ENCODE measurements around the gene STX19.
"Not testable (repeated sequence)": the region's sequence is repeated elsewhere in the genome, so short reads cannot be mapped to it uniquely, and the experiment has no call there.

Gene STX19

GRCh38 chr3:93973131-93974126 lies 55.0 kb downstream of the STX19 start, which contains the start of gene PROS1:
Gene PROS1 (minus strand): TSS chr3:93973896. CDS start chr3:93973749, 147 bp downstream.
- TF ChIP-seq, protein P1, sequence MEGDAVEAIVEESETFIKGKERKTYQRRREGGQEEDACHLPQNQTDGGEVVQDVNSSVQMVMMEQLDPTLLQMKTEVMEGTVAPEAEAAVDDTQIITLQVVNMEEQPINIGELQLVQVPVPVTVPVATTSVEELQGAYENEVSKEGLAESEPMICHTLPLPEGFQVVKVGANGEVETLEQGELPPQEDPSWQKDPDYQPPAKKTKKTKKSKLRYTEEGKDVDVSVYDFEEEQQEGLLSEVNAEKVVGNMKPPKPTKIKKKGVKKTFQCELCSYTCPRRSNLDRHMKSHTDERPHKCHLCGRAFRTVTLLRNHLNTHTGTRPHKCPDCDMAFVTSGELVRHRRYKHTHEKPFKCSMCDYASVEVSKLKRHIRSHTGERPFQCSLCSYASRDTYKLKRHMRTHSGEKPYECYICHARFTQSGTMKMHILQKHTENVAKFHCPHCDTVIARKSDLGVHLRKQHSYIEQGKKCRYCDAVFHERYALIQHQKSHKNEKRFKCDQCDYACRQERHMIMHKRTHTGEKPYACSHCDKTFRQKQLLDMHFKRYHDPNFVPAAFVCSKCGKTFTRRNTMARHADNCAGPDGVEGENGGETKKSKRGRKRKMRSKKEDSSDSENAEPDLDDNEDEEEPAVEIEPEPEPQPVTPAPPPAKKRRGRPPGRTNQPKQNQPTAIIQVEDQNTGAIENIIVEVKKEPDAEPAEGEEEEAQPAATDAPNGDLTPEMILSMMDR (IDR thresholded peaks at IDR 0.05; ENCODE audit: low read depth, low read length) = no peak
- peak; percentile 62 for DNase-seq (ENCODE audit: extremely low read depth, low read depth)

DNA sequence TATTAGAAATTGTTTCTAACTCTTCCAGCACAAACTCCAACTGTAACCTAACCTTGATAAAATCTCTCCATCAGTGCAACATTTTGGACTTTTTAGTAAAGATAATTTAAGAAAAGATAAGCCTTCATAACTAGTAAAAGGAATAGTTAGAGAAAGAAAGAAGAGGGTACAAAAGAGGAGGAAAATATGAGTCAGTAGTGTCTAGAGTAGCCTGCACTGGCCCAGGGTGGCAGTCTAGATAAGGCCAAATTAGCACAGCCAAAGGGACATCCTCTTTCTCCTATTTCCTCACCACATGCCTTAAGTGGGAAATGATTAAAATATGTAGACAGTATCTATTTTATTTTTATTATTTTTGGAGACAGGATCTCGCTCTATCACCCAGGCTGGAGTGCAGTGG lies 58.4 kb downstream of the STX19 start:
- TF ChIP-seq, protein P1 (IDR thresholded peaks at IDR 0.05; ENCODE audit: low read depth, low read length) = no peak
- no peak for DNase-seq (ENCODE audit: extremely low read depth, low read depth)

- no peak for DNase-seq (ENCODE audit: extremely low read depth, low read depth)
- TF ChIP-seq, protein P1 (IDR thresholded peaks at IDR 0.05; ENCODE audit: low read depth, low read length) = no peak
These were observed 59.0 kb downstream of the STX19 start for GRCh38 chr3:93969443-93969842.

GRCh38 chr3:93965106-93965505 lies 63.3 kb downstream of the STX19 start:
- not testable (repeated sequence) for DNase-seq (ENCODE audit: extremely low read depth, low read depth)
